ENCODE data around the gene ADGRA1.

DNA sequence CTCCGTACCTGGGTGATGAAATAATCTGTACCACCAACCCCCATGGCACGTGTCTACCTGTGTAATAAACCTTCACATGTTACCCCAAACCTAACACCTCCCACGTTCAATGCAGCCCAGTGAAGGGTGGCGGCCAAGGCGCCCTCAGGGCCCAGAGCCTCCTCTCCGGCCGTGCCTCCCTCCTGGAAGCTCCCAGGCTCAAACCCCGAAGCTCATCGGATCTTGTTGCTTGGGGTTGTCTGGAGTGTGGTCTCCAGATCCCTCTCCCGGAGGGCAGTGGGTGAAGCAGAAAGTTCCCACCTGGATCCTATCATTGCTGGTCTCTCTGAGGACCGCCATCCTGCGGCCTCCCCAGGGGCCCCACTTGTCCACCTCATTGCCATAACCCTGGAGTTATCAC lies 62.9 kb downstream of the ADGRA1 start:
- TF ChIP-seq MAFK (IDR thresholded peaks at IDR 0.05; ENCODE audit: low read depth, low read length) (no peak), KDM1A (IDR thresholded peaks at IDR 0.05; ENCODE audit: borderline replicate concordance, low read length) (no peak), EP300 (IDR thresholded peaks at IDR 0.05; ENCODE audit: borderline replicate concordance in 1 of 2, low read depth in 2 of 2, low read length in 2 of 2) (no peak), TEAD4 (IDR thresholded peaks at IDR 0.05; ENCODE audit: low read depth, low read length) (no peak), KDM5A (IDR thresholded peaks at IDR 0.05; ENCODE audit: low read length) (no peak)
- TF ChIP-seq, protein P1, sequence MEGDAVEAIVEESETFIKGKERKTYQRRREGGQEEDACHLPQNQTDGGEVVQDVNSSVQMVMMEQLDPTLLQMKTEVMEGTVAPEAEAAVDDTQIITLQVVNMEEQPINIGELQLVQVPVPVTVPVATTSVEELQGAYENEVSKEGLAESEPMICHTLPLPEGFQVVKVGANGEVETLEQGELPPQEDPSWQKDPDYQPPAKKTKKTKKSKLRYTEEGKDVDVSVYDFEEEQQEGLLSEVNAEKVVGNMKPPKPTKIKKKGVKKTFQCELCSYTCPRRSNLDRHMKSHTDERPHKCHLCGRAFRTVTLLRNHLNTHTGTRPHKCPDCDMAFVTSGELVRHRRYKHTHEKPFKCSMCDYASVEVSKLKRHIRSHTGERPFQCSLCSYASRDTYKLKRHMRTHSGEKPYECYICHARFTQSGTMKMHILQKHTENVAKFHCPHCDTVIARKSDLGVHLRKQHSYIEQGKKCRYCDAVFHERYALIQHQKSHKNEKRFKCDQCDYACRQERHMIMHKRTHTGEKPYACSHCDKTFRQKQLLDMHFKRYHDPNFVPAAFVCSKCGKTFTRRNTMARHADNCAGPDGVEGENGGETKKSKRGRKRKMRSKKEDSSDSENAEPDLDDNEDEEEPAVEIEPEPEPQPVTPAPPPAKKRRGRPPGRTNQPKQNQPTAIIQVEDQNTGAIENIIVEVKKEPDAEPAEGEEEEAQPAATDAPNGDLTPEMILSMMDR (IDR thresholded peaks at IDR 0.05; ENCODE audit: control extremely low read depth in 1 of 3, insufficient read depth in 1 of 3, low read depth in 1 of 3, low read length in 3 of 3), result no peak
